ENCODE results near the gene ANKRD6.

- TF ChIP-seq, protein P1, sequence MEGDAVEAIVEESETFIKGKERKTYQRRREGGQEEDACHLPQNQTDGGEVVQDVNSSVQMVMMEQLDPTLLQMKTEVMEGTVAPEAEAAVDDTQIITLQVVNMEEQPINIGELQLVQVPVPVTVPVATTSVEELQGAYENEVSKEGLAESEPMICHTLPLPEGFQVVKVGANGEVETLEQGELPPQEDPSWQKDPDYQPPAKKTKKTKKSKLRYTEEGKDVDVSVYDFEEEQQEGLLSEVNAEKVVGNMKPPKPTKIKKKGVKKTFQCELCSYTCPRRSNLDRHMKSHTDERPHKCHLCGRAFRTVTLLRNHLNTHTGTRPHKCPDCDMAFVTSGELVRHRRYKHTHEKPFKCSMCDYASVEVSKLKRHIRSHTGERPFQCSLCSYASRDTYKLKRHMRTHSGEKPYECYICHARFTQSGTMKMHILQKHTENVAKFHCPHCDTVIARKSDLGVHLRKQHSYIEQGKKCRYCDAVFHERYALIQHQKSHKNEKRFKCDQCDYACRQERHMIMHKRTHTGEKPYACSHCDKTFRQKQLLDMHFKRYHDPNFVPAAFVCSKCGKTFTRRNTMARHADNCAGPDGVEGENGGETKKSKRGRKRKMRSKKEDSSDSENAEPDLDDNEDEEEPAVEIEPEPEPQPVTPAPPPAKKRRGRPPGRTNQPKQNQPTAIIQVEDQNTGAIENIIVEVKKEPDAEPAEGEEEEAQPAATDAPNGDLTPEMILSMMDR (conservative IDR thresholded peaks at IDR 0.05; ENCODE audit: low read length) = no peak
- TF ChIP-seq EZH2phosphoT487 (IDR thresholded peaks at IDR 0.05; ENCODE audit: borderline replicate concordance, low read depth, low read length) = no peak
These were observed 156.5 kb downstream of the ANKRD6 start for GRCh38 chr6:89589297-89590025.
